ENCODE data around the gene CADM1.

The CADM1 gene

GRCh38 chr11:115311949-115312348 is 192.3 kb downstream of the CADM1 start:
- DNase-seq, result no peak

GRCh38 chr11:115306689-115307088 is 197.5 kb downstream of the CADM1 start:
- DNase-seq, result no peak

GRCh38 chr11:115304774-115305472 is 199.3 kb downstream of the CADM1 start:
- DNase-seq, result no peak

GRCh38 chr11:115303929-115304531 is 200.2 kb downstream of the CADM1 start:
- no peak for DNase-seq

- DNase-seq, result no peak
Measured at GRCh38 chr11:115302946-115303703, 201.1 kb downstream of the CADM1 start.

- no peak for DNase-seq
Measured at GRCh38 chr11:115300660-115301428, 203.4 kb downstream of the CADM1 start.

GRCh38 chr11:115298300-115299012 is 205.8 kb downstream of the CADM1 start:
- DNase-seq, result no peak

- DNase-seq, result no peak
Measured at GRCh38 chr11:115297330-115297729, 206.9 kb downstream of the CADM1 start.

GRCh38 chr11:115291325-115291724 is 212.9 kb downstream of the CADM1 start:
- DNase-seq, result no peak

- no peak for DNase-seq
Measured at GRCh38 chr11:115290893-115291292, 213.3 kb downstream of the CADM1 start.

GRCh38 chr11:115290479-115290878 is 213.7 kb downstream of the CADM1 start:
- no peak for DNase-seq

- no peak for DNase-seq
Measured at GRCh38 chr11:115287266-115287665, 216.9 kb downstream of the CADM1 start.

GRCh38 chr11:115286614-115287013 is 217.6 kb downstream of the CADM1 start:
- DNase-seq, result no peak

- no peak for DNase-seq
Measured at GRCh38 chr11:115284773-115285172, 219.4 kb downstream of the CADM1 start.

- DNase-seq, result no peak
Measured at GRCh38 chr11:115282923-115283322, 221.3 kb downstream of the CADM1 start.

GRCh38 chr11:115280775-115281174 is 223.4 kb downstream of the CADM1 start:
- no peak for DNase-seq

- no peak for DNase-seq
Measured at GRCh38 chr11:115279813-115280761, 224.1 kb downstream of the CADM1 start.

- no peak for DNase-seq
Measured at GRCh38 chr11:115276799-115277198, 227.4 kb downstream of the CADM1 start.

GRCh38 chr11:115276191-115276590 is 228.0 kb downstream of the CADM1 start:
- no peak for DNase-seq

- no peak for DNase-seq
Measured at GRCh38 chr11:115275045-115275444, 229.2 kb downstream of the CADM1 start.

GRCh38 chr11:115272925-115273324 is 231.3 kb downstream of the CADM1 start:
- no peak for DNase-seq

Measured in amniotic stem cell (primary cell).